COLO668 (cell line): ENCODE results near the gene PIAS4.
"Not testable (repeated sequence)": the region's sequence is repeated elsewhere in the genome, so short reads cannot be mapped to it uniquely, and the experiment has no call there.

ENCODE experiments used
- DNase-seq: peaks from one replicate; lab custom pipeline; 2025; ENCODE audit not compliant: unreplicated experiment; lab: John Stamatoyannopoulos, UW

The PIAS4 gene

GRCh38 chr19:4007021-4007835 is at the start of gene PIAS4:
Gene PIAS4 (plus strand): TSS chr19:4007736. CDS start chr19:4007761, 25 bp downstream.
- peak; percentile 99 for DNase-seq

GRCh38 chr19:3958836-3959765 is 48.4 kb upstream of the PIAS4 start:
- no peak for DNase-seq

GRCh38 chr19:3959766-3960131 is 47.8 kb upstream of the PIAS4 start:
- DNase-seq: no peak

GRCh38 chr19:3961007-3961406 is 46.5 kb upstream of the PIAS4 start:
- DNase-seq: no peak

GRCh38 chr19:3963458-3964255 is 43.9 kb upstream of the PIAS4 start:
- no peak for DNase-seq

GRCh38 chr19:3964256-3965194 is 43.0 kb upstream of the PIAS4 start:
- no peak for DNase-seq

GRCh38 chr19:3966051-3967017 is 41.2 kb upstream of the PIAS4 start:
- peak; percentile 93 for DNase-seq

- DNase-seq: not testable (repeated sequence)
These were observed 39.6 kb upstream of the PIAS4 start for GRCh38 chr19:3967983-3968382.

- peak; percentile 78 for DNase-seq
These were observed 38.7 kb upstream of the PIAS4 start for GRCh38 chr19:3968556-3969434.

- DNase-seq: peak; percentile 63
These were observed 37.9 kb upstream of the PIAS4 start for GRCh38 chr19:3969435-3970312.

GRCh38 chr19:3970313-3970807 is 37.2 kb upstream of the PIAS4 start:
- DNase-seq: no peak

GRCh38 chr19:3970808-3971598 is 36.5 kb upstream of the PIAS4 start, which contains the start of gene DAPK3:
Gene DAPK3 (minus strand): TSS chr19:3971099. CDS start chr19:3969735, 1,364 bp downstream.
- DNase-seq: peak; percentile 97

- DNase-seq: no peak
These were observed 32.4 kb upstream of the PIAS4 start for GRCh38 chr19:3975144-3975543.

- no peak for DNase-seq
These were observed 31.9 kb upstream of the PIAS4 start for GRCh38 chr19:3975637-3976087.

GRCh38 chr19:3976495-3977241 is 30.9 kb upstream of the PIAS4 start:
- no peak for DNase-seq
